H1 (cell line): ENCODE results near the gene SLC8A3. TPM values are rescaled to one million over a fixed set of nuclear protein-coding genes. Genes with fewer than 3 reads are reported as not detected.

ENCODE experiments used
- CHD1 ChIP-seq: IDR thresholded peaks from 2 replicates; pipeline ENCODE4 v1.6.1; 2012; ENCODE audit warnings: low read depth, low read length, improper control_type of control experiment
- CHD2 ChIP-seq: IDR thresholded peaks from 2 replicates; pipeline ENCODE4 v1.6.1; 2012; ENCODE audit warnings: low read length, improper control_type of control experiment
- PHF8 ChIP-seq: fragments of 200-600 bp; sonication (generic); conservative IDR thresholded peaks from 2 replicates; pipeline ENCODE4 v1.7.1; 2012; ENCODE audit warnings: low read depth, mild to moderate bottlenecking, inconsistent platforms, low read length, moderate library complexity
- POU5F1 ChIP-seq: IDR thresholded peaks from 2 replicates; pipeline ENCODE4 v1.6.1; 2011; ENCODE audit warnings: low read depth, mild to moderate bottlenecking, low read length, moderate library complexity
- RFX5 ChIP-seq: IDR thresholded peaks from 2 replicates; pipeline ENCODE4 v1.6.1; 2011; ENCODE audit warnings: low read depth, low read length, improper control_type of control experiment, borderline replicate concordance
- polyA plus RNA-seq, 7 experiments: library from polyadenylated mRNA; depleted of rRNA in 3 of 7; stranded (reverse) in 5 of 7; unstranded in 2 of 7; fragments of >200 nt in 5 of 7; fragments of 200-250 nt in 2 of 7; gene quantifications; 1 replicate in 5 of 7; 2 replicates in 1 of 7; 4 replicates in 1 of 7; pipeline versions ENCODE4 v1.2.1 to v1.2.3, GENCODE V29; 2011 to 2013; ENCODE audit warnings: missing spikeins in 2 of 7, mixed read lengths in 2 of 7
- total RNA-seq: library from RNA; stranded (reverse); fragmentation: NEBNext Ultra II Directional; extraction: Animal tissue kit (Norgen Biotek cat#: 25700); gene quantifications from 2 replicates; pipeline ENCODE4 v1.2.1, GENCODE V29; 2021

SLC8A3 gene
- total and polyA plus RNA-seq, 2 of the 8 experiments (the other 6 are each of a cell fraction or from before 2014, with no cell fraction given), result 0.38 to 1.1 TPM

- TF ChIP-seq POU5F1, result no peak
- TF ChIP-seq RFX5, result no peak
- TF ChIP-seq PHF8, result no peak
- TF ChIP-seq CHD1, result no peak
- no peak for TF ChIP-seq CHD2
Measured at GRCh38 chr14:70069186-70069585, 119.6 kb downstream of the SLC8A3 start (continued).
